DMS153 treated with DMSO at 0.1 percent for 48 hours (cell line): ENCODE data around the gene KATNB1.
"Not testable (repeated sequence)": the region's sequence is repeated elsewhere in the genome, so short reads cannot be mapped to it uniquely, and the experiment has no call there.

ENCODE experiments used
- DNase-seq: peaks from one replicate; lab custom pipeline; 2025; ENCODE audit not compliant: unreplicated experiment; lab: John Stamatoyannopoulos, UW

KATNB1 gene

GRCh38 chr16:57700781-57701551 is 34.6 kb upstream of the KATNB1 start:
- no peak for DNase-seq

GRCh38 chr16:57701759-57702371 is 33.7 kb upstream of the KATNB1 start:
- no peak for DNase-seq

- DNase-seq: no peak
Observed at GRCh38 chr16:57703416-57704010, 32.1 kb upstream of the KATNB1 start.

- no peak for DNase-seq
Observed at GRCh38 chr16:57704011-57704904, 31.3 kb upstream of the KATNB1 start.

GRCh38 chr16:57704905-57705852 is 30.4 kb upstream of the KATNB1 start:
- DNase-seq: no peak

- DNase-seq: no peak
Observed at GRCh38 chr16:57706717-57707116, 28.9 kb upstream of the KATNB1 start.

- DNase-seq: no peak
Observed at GRCh38 chr16:57707331-57707730, 28.2 kb upstream of the KATNB1 start.

GRCh38 chr16:57708168-57708567 is 27.4 kb upstream of the KATNB1 start:
- no peak for DNase-seq

GRCh38 chr16:57709663-57710062 is 25.9 kb upstream of the KATNB1 start:
- DNase-seq: no peak

- no peak for DNase-seq
Observed at GRCh38 chr16:57711346-57711745, 24.2 kb upstream of the KATNB1 start.

GRCh38 chr16:57711993-57712392 is 23.6 kb upstream of the KATNB1 start:
- DNase-seq: no peak

GRCh38 chr16:57712569-57712968 is 23.0 kb upstream of the KATNB1 start:
- not testable (repeated sequence) for DNase-seq

GRCh38 chr16:57713596-57713995 is 22.0 kb upstream of the KATNB1 start:
- DNase-seq: no peak

- no peak for DNase-seq
Observed at GRCh38 chr16:57714047-57714446, 21.5 kb upstream of the KATNB1 start.

- peak; percentile 1 for DNase-seq
Observed at GRCh38 chr16:57720142-57720575, 15.4 kb upstream of the KATNB1 start.

- DNase-seq: no peak
Observed at GRCh38 chr16:57721356-57722209, 14.0 kb upstream of the KATNB1 start.

GRCh38 chr16:57722210-57722499 is 13.4 kb upstream of the KATNB1 start:
- DNase-seq: no peak

GRCh38 chr16:57722651-57723050 is 12.9 kb upstream of the KATNB1 start:
- DNase-seq: no peak

- no peak for DNase-seq
Observed at GRCh38 chr16:57723170-57723569, 12.4 kb upstream of the KATNB1 start.
